ENCODE data around the gene ALDH1A3.
A peak's percentile ranks its signal among the peaks of the same experiment; 100 is the strongest.

ALDH1A3 gene

GRCh38 chr15:100909565-100909964 lies 29.9 kb downstream of the ALDH1A3 start:
- TF ChIP-seq, protein P1, sequence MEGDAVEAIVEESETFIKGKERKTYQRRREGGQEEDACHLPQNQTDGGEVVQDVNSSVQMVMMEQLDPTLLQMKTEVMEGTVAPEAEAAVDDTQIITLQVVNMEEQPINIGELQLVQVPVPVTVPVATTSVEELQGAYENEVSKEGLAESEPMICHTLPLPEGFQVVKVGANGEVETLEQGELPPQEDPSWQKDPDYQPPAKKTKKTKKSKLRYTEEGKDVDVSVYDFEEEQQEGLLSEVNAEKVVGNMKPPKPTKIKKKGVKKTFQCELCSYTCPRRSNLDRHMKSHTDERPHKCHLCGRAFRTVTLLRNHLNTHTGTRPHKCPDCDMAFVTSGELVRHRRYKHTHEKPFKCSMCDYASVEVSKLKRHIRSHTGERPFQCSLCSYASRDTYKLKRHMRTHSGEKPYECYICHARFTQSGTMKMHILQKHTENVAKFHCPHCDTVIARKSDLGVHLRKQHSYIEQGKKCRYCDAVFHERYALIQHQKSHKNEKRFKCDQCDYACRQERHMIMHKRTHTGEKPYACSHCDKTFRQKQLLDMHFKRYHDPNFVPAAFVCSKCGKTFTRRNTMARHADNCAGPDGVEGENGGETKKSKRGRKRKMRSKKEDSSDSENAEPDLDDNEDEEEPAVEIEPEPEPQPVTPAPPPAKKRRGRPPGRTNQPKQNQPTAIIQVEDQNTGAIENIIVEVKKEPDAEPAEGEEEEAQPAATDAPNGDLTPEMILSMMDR (IDR thresholded peaks at IDR 0.05; ENCODE audit: borderline replicate concordance, control extremely low read depth, extremely low read depth, insufficient read depth, missing control alignments): no peak
- no peak for DNase-seq (ENCODE audit: low spot score)
- in situ Hi-C loops (cut with MboI; ENCODE audit: low sequenced_read_pairs, unreplicated experiment): loop anchor here (10.0 kb wide), 1 partner anchor 345 kb away; the partner anchor contains the start of gene CHSY1

DNA sequence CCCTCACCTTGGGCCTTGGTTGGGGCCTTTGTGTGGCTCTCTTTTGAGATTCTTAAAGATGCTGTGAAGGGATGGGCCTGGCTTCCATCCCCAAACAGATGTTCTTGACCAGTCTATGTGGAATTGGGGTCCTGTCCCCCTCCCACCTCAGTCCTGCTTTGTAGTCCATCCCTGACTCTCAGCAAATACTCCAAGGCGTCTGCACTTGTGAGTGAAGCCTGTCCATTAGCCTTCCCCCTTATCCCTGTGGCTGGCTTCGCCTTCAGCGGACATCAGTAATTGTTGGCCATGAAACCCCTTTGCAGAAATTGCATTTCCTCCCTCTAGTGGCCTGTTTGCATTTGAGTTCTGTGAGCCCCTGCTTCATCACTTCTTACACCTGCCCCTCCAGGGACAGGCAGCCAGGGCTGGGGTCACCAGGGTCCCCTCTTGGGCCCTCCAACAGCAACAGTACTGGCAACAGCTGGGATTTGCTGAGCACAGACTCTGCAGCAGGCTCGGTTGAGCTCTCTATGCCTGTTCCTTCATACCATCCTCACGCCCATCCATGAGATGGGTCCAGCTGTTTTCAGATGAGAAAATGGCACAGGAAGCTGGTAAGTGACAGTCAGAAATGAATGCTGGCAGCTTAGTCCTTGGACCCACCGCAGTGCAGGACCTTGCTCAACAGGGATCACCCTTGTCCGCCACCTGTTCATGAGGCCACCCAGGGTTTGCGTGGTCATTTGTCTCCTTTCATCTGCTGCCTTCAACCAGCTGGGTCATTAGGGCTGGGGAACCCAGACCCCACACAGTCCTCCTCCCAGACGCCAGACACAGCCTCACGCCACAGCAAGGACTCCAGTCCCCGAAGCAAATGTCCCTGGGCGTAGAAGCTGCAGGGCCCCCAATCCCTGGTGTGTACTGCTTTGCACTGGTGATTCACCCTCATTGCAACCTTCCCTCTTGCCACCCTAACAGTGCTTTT lies 30.6 kb downstream of the ALDH1A3 start:
- no peak for DNase-seq (ENCODE audit: low spot score)
- in situ Hi-C loops (cut with MboI; ENCODE audit: low sequenced_read_pairs, unreplicated experiment): loop anchor here (10.0 kb wide), 1 partner anchor 345 kb away; the partner anchor contains the start of gene CHSY1
- TF ChIP-seq, protein P1 (IDR thresholded peaks at IDR 0.05; ENCODE audit: borderline replicate concordance, control extremely low read depth, extremely low read depth, insufficient read depth, missing control alignments): peak; percentile 13

GRCh38 chr15:100911086-100911485 lies 31.5 kb downstream of the ALDH1A3 start:
- no peak for DNase-seq (ENCODE audit: low spot score)
- TF ChIP-seq, protein P1 (IDR thresholded peaks at IDR 0.05; ENCODE audit: borderline replicate concordance, control extremely low read depth, extremely low read depth, insufficient read depth, missing control alignments): no peak
- in situ Hi-C loops (cut with MboI; ENCODE audit: low sequenced_read_pairs, unreplicated experiment): no loop called here

DNA sequence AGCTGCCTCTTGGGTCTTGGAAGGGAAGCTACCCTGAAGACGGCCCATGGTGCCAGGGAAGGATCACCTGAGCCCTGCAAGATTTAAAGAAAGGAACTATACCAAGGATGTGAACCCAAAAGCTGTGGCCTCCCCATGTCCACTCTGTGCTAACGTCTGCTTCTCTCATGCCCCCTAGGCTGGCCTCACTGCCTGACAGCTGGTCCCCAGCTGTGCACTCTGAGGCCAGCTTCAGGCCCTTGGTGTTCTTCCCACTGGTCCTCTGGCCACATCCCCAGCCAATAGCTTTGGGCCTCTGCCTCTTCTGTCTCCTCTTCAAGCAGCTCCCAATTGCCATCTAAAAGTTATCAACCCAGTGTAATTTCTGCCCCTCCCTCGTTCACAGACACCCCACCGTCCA lies 34.3 kb downstream of the ALDH1A3 start:
- in situ Hi-C loops (cut with MboI; ENCODE audit: low sequenced_read_pairs, unreplicated experiment): no loop called here
- DNase-seq (ENCODE audit: low spot score): no peak
- TF ChIP-seq, protein P1 (IDR thresholded peaks at IDR 0.05; ENCODE audit: borderline replicate concordance, control extremely low read depth, extremely low read depth, insufficient read depth, missing control alignments): no peak

DNA sequence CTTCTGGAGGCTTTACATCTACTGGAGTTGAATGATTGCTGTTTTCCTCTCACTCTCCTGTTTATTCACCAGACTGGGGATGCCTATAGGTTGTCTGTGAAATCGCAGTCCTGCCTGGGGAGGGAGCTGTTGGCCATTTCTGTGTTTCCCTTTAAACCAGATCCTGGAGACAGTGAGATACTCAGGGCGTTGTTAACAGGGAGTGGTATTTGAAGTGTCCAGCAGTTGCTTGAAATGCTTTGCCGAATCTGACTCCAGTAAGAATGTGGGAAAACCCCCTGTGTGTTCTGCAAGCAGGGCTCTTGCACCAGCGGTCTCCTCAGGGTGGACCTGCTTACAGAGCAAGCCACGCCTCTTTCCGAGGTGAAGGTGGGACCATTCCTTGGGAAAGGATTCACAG lies 35.2 kb downstream of the ALDH1A3 start:
- in situ Hi-C loops (cut with MboI; ENCODE audit: low sequenced_read_pairs, unreplicated experiment): no loop called here
- no peak for DNase-seq (ENCODE audit: low spot score)
- TF ChIP-seq, protein P1 (IDR thresholded peaks at IDR 0.05; ENCODE audit: borderline replicate concordance, control extremely low read depth, extremely low read depth, insufficient read depth, missing control alignments): no peak

DNA sequence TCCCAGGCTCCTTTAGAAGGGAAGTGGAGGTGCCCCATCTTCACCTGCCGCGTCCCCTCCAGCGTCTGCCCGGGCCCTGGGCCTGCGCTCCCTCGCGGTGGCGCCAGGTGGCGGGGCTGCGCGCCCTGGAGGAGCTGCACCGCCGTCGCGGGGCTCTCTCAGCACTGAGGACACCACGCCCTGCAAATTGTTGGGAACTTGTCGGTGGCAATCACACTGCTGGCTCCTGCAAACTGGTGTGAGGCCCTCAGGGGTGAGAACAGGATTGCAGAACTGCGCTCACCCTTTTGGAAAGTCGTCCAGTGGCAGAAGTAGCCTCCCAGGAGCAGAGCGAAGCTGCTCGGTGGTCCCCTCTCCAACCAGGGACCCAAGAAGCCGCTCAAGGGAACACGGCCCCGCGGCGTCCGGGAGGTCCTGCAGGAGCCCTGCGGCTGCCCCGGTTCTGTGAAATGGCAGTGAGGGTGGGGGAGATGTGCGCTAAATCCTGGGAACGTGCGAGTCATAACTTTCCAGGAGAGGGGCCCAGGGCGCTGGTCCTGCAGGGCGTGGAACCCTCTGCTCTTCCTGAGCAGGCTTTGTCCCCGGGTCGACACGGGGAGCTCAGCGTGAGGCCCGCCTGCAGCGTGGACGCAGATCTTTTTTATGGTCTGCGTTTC lies 38.5 kb downstream of the ALDH1A3 start:
- TF ChIP-seq, protein P1 (IDR thresholded peaks at IDR 0.05; ENCODE audit: borderline replicate concordance, control extremely low read depth, extremely low read depth, insufficient read depth, missing control alignments): peak; percentile 99
- in situ Hi-C loops (cut with MboI; ENCODE audit: low sequenced_read_pairs, unreplicated experiment): no loop called here
- DNase-seq (ENCODE audit: low spot score): peak; percentile 93
